DND-41 (cell line): Measurements from ENCODE around the gene PIM2.

Experiments used
- ATAC-seq: fragments of 200-7000 bp; cut with Tn5 transposase; 3 replicates; pipeline ENCODE4 v1.9.1; 2021; ENCODE audit warnings: low read depth; ENCODE audit not compliant: insufficient read depth
- DNase-seq: peaks from one replicate; pipeline ENCODE4 v3.0.0-alpha.2; 2020
- H2AFZ ChIP-seq: 2 replicates; pipeline ENCODE4 v1.6.0; 2012; ENCODE audit warnings: low read depth, low read length
- H3K27ac ChIP-seq: 2 replicates; pipeline ENCODE4 v1.5.1; 2012; ENCODE audit warnings: low read length, inconsistent platforms
- H3K27me3 ChIP-seq: fragments of 200-600 bp; sonication (generic); 2 replicates; pipeline ENCODE4 v1.6.0; 2012; ENCODE audit warnings: low read length, mild to moderate bottlenecking, inconsistent platforms; ENCODE audit not compliant: insufficient read depth, poor library complexity
- H3K36me3 ChIP-seq: 2 replicates; pipeline ENCODE4 v1.5.1; 2012; ENCODE audit warnings: low read length, inconsistent platforms; ENCODE audit not compliant: insufficient read depth
- H3K4me1 ChIP-seq: 2 replicates; pipeline ENCODE4 v1.5.1; 2012; ENCODE audit warnings: mild to moderate bottlenecking, low read length; ENCODE audit not compliant: insufficient read depth
- H3K4me2 ChIP-seq: 2 replicates; pipeline ENCODE4 v1.6.0; 2012; ENCODE audit warnings: mild to moderate bottlenecking, moderate library complexity, low read length, inconsistent platforms; ENCODE audit not compliant: insufficient read depth
- H3K4me3 ChIP-seq, 2 experiments: fragments of 200-600 bp in 1 of 2; shearing (Covaris generic) in 1 of 2; 2 replicates each; pipeline ENCODE4 v1.5.1; 2012 to 2016; ENCODE audit warnings: inconsistent platforms in 2 of 2, low read length in 2 of 2, mild to moderate bottlenecking in 2 of 2, low read depth in 1 of 2, moderate library complexity in 1 of 2
- H3K79me2 ChIP-seq: 2 replicates; pipeline ENCODE4 v1.6.0; 2012; ENCODE audit warnings: low read length, inconsistent platforms; ENCODE audit not compliant: insufficient read depth
- H3K9ac ChIP-seq: 2 replicates; pipeline ENCODE4 v1.6.0; 2012; ENCODE audit warnings: low read depth, mild to moderate bottlenecking, inconsistent platforms, low read length, moderate library complexity
- H3K9me3 ChIP-seq: 2 replicates; pipeline ENCODE4 v1.5.1; 2012; ENCODE audit warnings: low read length, moderate library complexity, mild to moderate bottlenecking, inconsistent platforms; ENCODE audit not compliant: insufficient read depth, severe bottlenecking
- H4K20me1 ChIP-seq: 2 replicates; pipeline ENCODE4 v1.6.0; 2012; ENCODE audit warnings: low read length; ENCODE audit not compliant: insufficient read depth
- EZH2 ChIP-seq: IDR thresholded peaks from 3 replicates; pipeline ENCODE4 v1.6.1; 2012; ENCODE audit warnings: borderline replicate concordance, low read depth, mild to moderate bottlenecking, moderate library complexity, low read length, inconsistent platforms; ENCODE audit not compliant: severe bottlenecking
- TF ChIP-seq, protein P1 (sequence below): IDR thresholded peaks from 2 replicates; pipeline ENCODE4 v1.5.1; 2012; ENCODE audit warnings: borderline replicate concordance, low read length, moderate library complexity, mild to moderate bottlenecking; ENCODE audit not compliant: poor library complexity, severe bottlenecking; ENCODE audit errors: extremely low read depth

Gene PIM2

DNA sequence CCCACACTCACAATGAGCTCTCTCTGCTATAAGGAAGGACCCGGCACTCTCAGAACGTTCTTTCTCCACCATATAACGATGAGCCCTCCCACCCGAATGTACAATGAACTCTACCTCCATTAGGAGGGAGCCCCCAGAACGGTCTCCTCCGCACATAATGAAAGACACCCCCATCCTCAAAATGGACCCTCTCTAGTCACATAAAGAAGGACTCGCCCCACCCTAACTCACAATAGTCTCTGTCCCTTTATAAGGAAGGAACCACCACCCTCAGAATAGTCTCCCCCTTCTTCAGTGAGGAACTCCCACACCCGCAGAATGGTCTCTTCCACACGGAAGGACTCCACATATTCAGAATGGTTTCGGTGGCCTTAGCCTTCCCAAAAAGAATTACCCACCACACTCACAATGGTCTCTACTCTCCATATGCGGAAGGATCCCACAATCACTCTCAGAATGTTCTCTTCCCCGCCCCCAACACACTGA, 7.9 kb downstream of the PIM2 start:
- Histone ChIP-seq H3K9ac (peak overlapping the region; percentile 61), H3K4me1 (peaks cover 25% of the 10 kb centered on the region), H3K4me3 (peak overlapping the region; percentile 72 to 95; a peak in 3 of 4 replicates), H3K4me2 (peak overlapping the region; percentile 95), H3K9me3 (no peaks in the 10 kb centered on the region), H3K27ac (peak overlapping the region; percentile 88), H4K20me1 (no peaks in the 10 kb centered on the region), H3K79me2 (peaks cover 19% of the 10 kb centered on the region), H3K27me3 (no peaks in the 10 kb centered on the region), H2AFZ (peak overlapping the region; percentile 79), H3K36me3 (peaks cover 29% of the 10 kb centered on the region)
- ATAC-seq (peak; percentile 21), DNase-seq (peak; percentile 11)
- no peak for TF ChIP-seq EZH2
- TF ChIP-seq, protein P1, sequence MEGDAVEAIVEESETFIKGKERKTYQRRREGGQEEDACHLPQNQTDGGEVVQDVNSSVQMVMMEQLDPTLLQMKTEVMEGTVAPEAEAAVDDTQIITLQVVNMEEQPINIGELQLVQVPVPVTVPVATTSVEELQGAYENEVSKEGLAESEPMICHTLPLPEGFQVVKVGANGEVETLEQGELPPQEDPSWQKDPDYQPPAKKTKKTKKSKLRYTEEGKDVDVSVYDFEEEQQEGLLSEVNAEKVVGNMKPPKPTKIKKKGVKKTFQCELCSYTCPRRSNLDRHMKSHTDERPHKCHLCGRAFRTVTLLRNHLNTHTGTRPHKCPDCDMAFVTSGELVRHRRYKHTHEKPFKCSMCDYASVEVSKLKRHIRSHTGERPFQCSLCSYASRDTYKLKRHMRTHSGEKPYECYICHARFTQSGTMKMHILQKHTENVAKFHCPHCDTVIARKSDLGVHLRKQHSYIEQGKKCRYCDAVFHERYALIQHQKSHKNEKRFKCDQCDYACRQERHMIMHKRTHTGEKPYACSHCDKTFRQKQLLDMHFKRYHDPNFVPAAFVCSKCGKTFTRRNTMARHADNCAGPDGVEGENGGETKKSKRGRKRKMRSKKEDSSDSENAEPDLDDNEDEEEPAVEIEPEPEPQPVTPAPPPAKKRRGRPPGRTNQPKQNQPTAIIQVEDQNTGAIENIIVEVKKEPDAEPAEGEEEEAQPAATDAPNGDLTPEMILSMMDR = no peak

DNA sequence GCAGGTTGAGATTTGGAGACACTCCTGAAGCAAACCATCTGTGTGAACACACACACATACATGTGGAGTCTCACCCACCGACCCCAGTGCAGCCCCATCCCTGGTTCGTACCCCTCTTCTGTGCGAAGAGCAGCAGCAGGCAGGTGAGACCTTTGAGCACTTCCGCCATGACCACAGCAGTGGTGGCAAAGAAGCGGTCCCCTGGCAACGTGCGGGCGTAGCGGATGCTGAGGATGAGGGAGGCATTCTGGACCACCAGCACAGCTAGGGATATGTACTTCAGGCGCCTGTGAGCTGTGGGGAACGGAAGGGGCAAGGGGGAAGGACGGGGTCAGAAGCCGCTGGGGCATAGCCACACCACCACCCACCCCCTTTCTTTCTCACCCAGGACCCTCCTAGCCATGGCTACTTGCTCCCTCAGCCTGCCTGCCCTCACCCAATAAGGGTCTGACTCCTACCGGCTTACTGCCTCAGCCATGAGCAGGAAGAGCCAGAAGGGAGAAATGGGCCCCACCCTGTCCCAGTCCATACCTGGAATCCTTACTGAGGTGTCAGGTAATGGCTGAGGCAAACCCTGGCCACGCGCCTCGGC, 9.0 kb downstream of the PIM2 start:
- Histone ChIP-seq H4K20me1 (no peaks in the 10 kb centered on the region), H3K9ac (no peak overlapping the region), H3K36me3 (peaks cover 31% of the 10 kb centered on the region), H2AFZ (no peak overlapping the region), H3K4me3 (0 out of 4 replicates have a peak overlapping the region, but pooled peaks of 1 of the 2 experiments have one; percentile 95), H3K27ac (no peak overlapping the region), H3K4me2 (peak overlapping the region; percentile 95; the same call in 1 of the 2 replicates), H3K27me3 (no peaks in the 10 kb centered on the region), H3K9me3 (no peaks in the 10 kb centered on the region), H3K79me2 (peaks cover 19% of the 10 kb centered on the region), H3K4me1 (peaks cover 25% of the 10 kb centered on the region)
- no peak for DNase-seq
- TF ChIP-seq, protein P1 = no peak
- ATAC-seq = no peak

- H3K79me2 ChIP-seq = peaks cover 19% of the 10 kb centered on the region
- ATAC-seq = no peak
- no peak overlapping the region for H3K4me3 ChIP-seq
- peaks cover 29% of the 10 kb centered on the region for H3K36me3 ChIP-seq
- H2AFZ ChIP-seq = no peak overlapping the region
- H3K4me1 ChIP-seq = peaks cover 25% of the 10 kb centered on the region
- H3K4me2 ChIP-seq = no peak overlapping the region
- no peak for TF ChIP-seq EZH2
- TF ChIP-seq, protein P1 = no peak
- no peaks in the 10 kb centered on the region for H3K27me3 ChIP-seq
- no peaks in the 10 kb centered on the region for H3K9me3 ChIP-seq
- no peak for DNase-seq
- no peak overlapping the region for H3K9ac ChIP-seq
- no peaks in the 10 kb centered on the region for H4K20me1 ChIP-seq
- no peak overlapping the region for H3K27ac ChIP-seq
These were observed 10.2 kb downstream of the PIM2 start for GRCh38 chrX:48908600-48908999.
